H1 (cell line): Measurements from ENCODE around the gene SOX1. TPM values are rescaled to one million over a fixed set of nuclear protein-coding genes. Genes with fewer than 3 reads are reported as not detected.

Experiments
- CHD7 ChIP-seq: fragments of 300-600 bp; sonication (generic); IDR thresholded peaks from 2 replicates; pipeline ENCODE4 v1.7.1; 2012; ENCODE audit warnings: low read length, moderate library complexity, mild to moderate bottlenecking, inconsistent platforms; ENCODE audit not compliant: insufficient replicate concordance
- CTBP2 ChIP-seq: IDR thresholded peaks from 2 replicates; pipeline ENCODE4 v1.7.0; 2011; ENCODE audit warnings: borderline replicate concordance, mild to moderate bottlenecking, moderate library complexity, mixed read lengths, low read length; ENCODE audit not compliant: insufficient read depth, insufficient read length
- E2F6 ChIP-seq: IDR thresholded peaks from 2 replicates; pipeline ENCODE4 v1.6.1; 2012; ENCODE audit warnings: inconsistent platforms
- EZH2 ChIP-seq: fragments of 200-600 bp; sonication (generic); IDR thresholded peaks from 2 replicates; pipeline ENCODE4 v1.7.1; 2012; ENCODE audit warnings: low read depth, mild to moderate bottlenecking, moderate library complexity, low read length, inconsistent platforms; ENCODE audit not compliant: severe bottlenecking
- KDM4A ChIP-seq: IDR thresholded peaks from one replicate; pipeline ENCODE4 v1.7.1; 2012; ENCODE audit warnings: low read depth, mild to moderate bottlenecking, moderate library complexity, low read length, inconsistent platforms; ENCODE audit not compliant: severe bottlenecking
- TAF7 ChIP-seq: optimal IDR thresholded peaks from 2 replicates; pipeline ENCODE3; 2011; ENCODE audit warnings: low read depth, mild to moderate bottlenecking, inconsistent platforms, low read length, moderate library complexity, borderline replicate concordance
- polyA plus RNA-seq, 7 experiments: library from polyadenylated mRNA; depleted of rRNA in 3 of 7; stranded (reverse) in 5 of 7; unstranded in 2 of 7; fragments of >200 nt in 5 of 7; fragments of 200-250 nt in 2 of 7; gene quantifications; 1 replicate in 5 of 7; 2 replicates in 1 of 7; 4 replicates in 1 of 7; pipeline versions ENCODE4 v1.2.1 to v1.2.3, GENCODE V29; 2011 to 2013; ENCODE audit warnings: missing spikeins in 2 of 7, mixed read lengths in 2 of 7
- total RNA-seq: library from RNA; stranded (reverse); fragmentation: NEBNext Ultra II Directional; extraction: Animal tissue kit (Norgen Biotek cat#: 25700); gene quantifications from 2 replicates; pipeline ENCODE4 v1.2.1, GENCODE V29; 2021

Gene SOX1
- total and polyA plus RNA-seq, 2 of the 8 experiments (the other 6 are each of a cell fraction or from before 2014, with no cell fraction given) = 0.03 to 0.09 TPM

GRCh38 chr13:112067116-112067741 is at the start of gene SOX1 (continued):
- TF ChIP-seq KDM4A = peak; percentile 29
- TF ChIP-seq EZH2 = peak; percentile 88
- peak; percentile 68; the same call in 1 of the 2 replicates for TF ChIP-seq E2F6
- TF ChIP-seq CTBP2 = peak; percentile 19
- no peak for TF ChIP-seq TAF7
- TF ChIP-seq CHD7 = no peak
